ENCODE measurements around the gene RSPH3.
"Not testable (repeated sequence)": the region's sequence is repeated elsewhere in the genome, so short reads cannot be mapped to it uniquely, and the experiment has no call there.

The RSPH3 gene

GRCh38 chr6:158999666-159000403 is at the start of gene RSPH3:
Gene RSPH3, minus strand, starts transcription at chr6:159000202. Its CDS starts 652 bp downstream, at chr6:158999550.
- peak; percentile 92 for DNase-seq

- no peak for DNase-seq
These were observed 48.1 kb upstream of the RSPH3 start for GRCh38 chr6:159047891-159048685.

GRCh38 chr6:159045801-159046200 is 45.8 kb upstream of the RSPH3 start:
- no peak for DNase-seq

GRCh38 chr6:159044899-159045727 is 45.1 kb upstream of the RSPH3 start, which contains the start of gene TAGAP:
Gene TAGAP, minus strand, starts transcription at chr6:159044991. Its CDS starts 845 bp downstream, at chr6:159044146.
- no peak for DNase-seq

GRCh38 chr6:159043947-159044346 is 43.9 kb upstream of the RSPH3 start:
- no peak for DNase-seq

- no peak for DNase-seq
These were observed 43.2 kb upstream of the RSPH3 start for GRCh38 chr6:159043251-159043650.

- no peak for DNase-seq
These were observed 42.8 kb upstream of the RSPH3 start for GRCh38 chr6:159042826-159043181.

GRCh38 chr6:159042003-159042825 is 42.2 kb upstream of the RSPH3 start:
- DNase-seq: peak; percentile 32

- no peak for DNase-seq
These were observed 41.2 kb upstream of the RSPH3 start for GRCh38 chr6:159041181-159041580.

- no peak for DNase-seq
These were observed 39.9 kb upstream of the RSPH3 start for GRCh38 chr6:159039885-159040258.

GRCh38 chr6:159038914-159039884 is 39.2 kb upstream of the RSPH3 start:
- peak; percentile 58 for DNase-seq

- DNase-seq: not testable (repeated sequence)
These were observed 38.3 kb upstream of the RSPH3 start for GRCh38 chr6:159038318-159038717.

- peak; percentile 9 for DNase-seq
These were observed 37.8 kb upstream of the RSPH3 start for GRCh38 chr6:159037756-159038290.

GRCh38 chr6:159036673-159037072 is 36.7 kb upstream of the RSPH3 start:
- DNase-seq: no peak

- no peak for DNase-seq
These were observed 35.9 kb upstream of the RSPH3 start for GRCh38 chr6:159035891-159036290.

GRCh38 chr6:159033160-159034049 is 33.4 kb upstream of the RSPH3 start:
- DNase-seq: no peak

GRCh38 chr6:159031846-159032245 is 31.8 kb upstream of the RSPH3 start:
- no peak for DNase-seq

GRCh38 chr6:159030168-159030567 is 30.2 kb upstream of the RSPH3 start:
- DNase-seq: no peak

- not testable (repeated sequence) for DNase-seq
These were observed 25.2 kb upstream of the RSPH3 start for GRCh38 chr6:159025224-159025623.

GRCh38 chr6:159023893-159024292 is 23.9 kb upstream of the RSPH3 start:
- no peak for DNase-seq
